ENCODE results near the gene FAS.
A peak's percentile ranks its signal among the peaks of the same experiment; 100 is the strongest.

DNA sequence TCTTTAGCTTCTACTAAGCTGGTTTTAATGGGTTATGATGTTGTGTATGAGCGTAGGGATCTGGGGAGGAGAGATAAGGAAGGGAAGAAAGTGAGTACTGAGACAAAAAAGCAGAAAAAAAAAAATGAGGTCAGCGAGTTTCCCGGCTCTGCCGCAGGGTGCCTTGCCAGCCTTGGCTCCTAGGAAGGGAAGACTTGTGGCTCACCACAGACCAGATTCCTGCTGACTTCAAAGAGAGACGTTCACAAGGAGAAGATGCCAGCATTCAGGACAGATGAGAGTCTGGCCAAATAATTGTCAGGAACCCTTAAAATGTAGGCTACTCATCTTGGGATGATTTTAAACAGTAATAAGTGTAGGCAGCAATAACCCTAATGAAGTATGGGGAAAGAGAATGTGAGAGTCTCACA, 11.4 kb upstream of the FAS start:
- TF ChIP-seq, protein P1, sequence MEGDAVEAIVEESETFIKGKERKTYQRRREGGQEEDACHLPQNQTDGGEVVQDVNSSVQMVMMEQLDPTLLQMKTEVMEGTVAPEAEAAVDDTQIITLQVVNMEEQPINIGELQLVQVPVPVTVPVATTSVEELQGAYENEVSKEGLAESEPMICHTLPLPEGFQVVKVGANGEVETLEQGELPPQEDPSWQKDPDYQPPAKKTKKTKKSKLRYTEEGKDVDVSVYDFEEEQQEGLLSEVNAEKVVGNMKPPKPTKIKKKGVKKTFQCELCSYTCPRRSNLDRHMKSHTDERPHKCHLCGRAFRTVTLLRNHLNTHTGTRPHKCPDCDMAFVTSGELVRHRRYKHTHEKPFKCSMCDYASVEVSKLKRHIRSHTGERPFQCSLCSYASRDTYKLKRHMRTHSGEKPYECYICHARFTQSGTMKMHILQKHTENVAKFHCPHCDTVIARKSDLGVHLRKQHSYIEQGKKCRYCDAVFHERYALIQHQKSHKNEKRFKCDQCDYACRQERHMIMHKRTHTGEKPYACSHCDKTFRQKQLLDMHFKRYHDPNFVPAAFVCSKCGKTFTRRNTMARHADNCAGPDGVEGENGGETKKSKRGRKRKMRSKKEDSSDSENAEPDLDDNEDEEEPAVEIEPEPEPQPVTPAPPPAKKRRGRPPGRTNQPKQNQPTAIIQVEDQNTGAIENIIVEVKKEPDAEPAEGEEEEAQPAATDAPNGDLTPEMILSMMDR (IDR thresholded peaks at IDR 0.05): no peak
- no peak for TF ChIP-seq POLR2A (IDR thresholded peaks at IDR 0.05)
- TF ChIP-seq EP300 (IDR thresholded peaks at IDR 0.05; ENCODE audit: low read depth): peak; percentile 45

Data from transverse colon (tissue), 3 donors.